KMS-11 (cell line): ENCODE data around the gene REV1.

ENCODE experiments used
- H2AFZ ChIP-seq: fragments of 200-600 bp; sonication (generic); 2 replicates; pipeline ENCODE4 v1.6.1; 2016; ENCODE audit warnings: antibody characterized with exemption, mixed run types, low read depth
- H3K27ac ChIP-seq: fragments of 200-600 bp; sonication (generic); 2 replicates; pipeline ENCODE4 v1.6.1; 2016; ENCODE audit warnings: mild to moderate bottlenecking, mixed run types
- H3K27me3 ChIP-seq: fragments of 200-600 bp; sonication (generic); 2 replicates; pipeline ENCODE4 v1.6.1; 2017; ENCODE audit warnings: mild to moderate bottlenecking, low read depth, mixed run types, moderate library complexity; ENCODE audit not compliant: insufficient read depth
- H3K36me3 ChIP-seq: fragments of 200-600 bp; sonication (generic); 2 replicates; pipeline ENCODE4 v1.6.1; 2017; ENCODE audit warnings: mild to moderate bottlenecking, mixed run types; ENCODE audit not compliant: insufficient read depth
- H3K4me1 ChIP-seq: fragments of 200-600 bp; sonication (generic); 2 replicates; pipeline ENCODE4 v1.6.1; 2016; ENCODE audit warnings: mild to moderate bottlenecking, low read depth, mixed run types; ENCODE audit not compliant: poor library complexity, severe bottlenecking
- H3K4me2 ChIP-seq: fragments of 200-600 bp; sonication (generic); 2 replicates; pipeline ENCODE4 v1.7.0; 2016; ENCODE audit warnings: mild to moderate bottlenecking, mixed run types
- H3K4me3 ChIP-seq: fragments of 200-600 bp; sonication (generic); IDR thresholded peaks from 2 replicates; pipeline ENCODE4 v1.6.1; 2017; ENCODE audit warnings: low read depth, low read length, mixed read lengths; ENCODE audit not compliant: insufficient read depth
- H3K79me2 ChIP-seq: fragments of 200-600 bp; sonication (generic); 2 replicates; pipeline ENCODE4 v1.6.1; 2016; ENCODE audit warnings: low read depth, mixed run types; ENCODE audit not compliant: insufficient read depth
- H3K9ac ChIP-seq: fragments of 200-600 bp; sonication (generic); 2 replicates; pipeline ENCODE4 v1.6.1; 2016; ENCODE audit warnings: mild to moderate bottlenecking, mixed run types
- H4K20me1 ChIP-seq: fragments of 200-600 bp; sonication (generic); 2 replicates; pipeline ENCODE4 v1.6.1; 2016; ENCODE audit warnings: mild to moderate bottlenecking, mixed run types; ENCODE audit not compliant: insufficient read depth
- TF ChIP-seq, protein P1 (sequence below): fragments of 200-600 bp; sonication (generic); conservative IDR thresholded peaks from 2 replicates; pipeline ENCODE4 v1.6.1; 2017; ENCODE audit warnings: low read depth, mild to moderate bottlenecking, antibody characterized with exemption, low read length, moderate library complexity, mixed read lengths

The REV1 gene

DNA sequence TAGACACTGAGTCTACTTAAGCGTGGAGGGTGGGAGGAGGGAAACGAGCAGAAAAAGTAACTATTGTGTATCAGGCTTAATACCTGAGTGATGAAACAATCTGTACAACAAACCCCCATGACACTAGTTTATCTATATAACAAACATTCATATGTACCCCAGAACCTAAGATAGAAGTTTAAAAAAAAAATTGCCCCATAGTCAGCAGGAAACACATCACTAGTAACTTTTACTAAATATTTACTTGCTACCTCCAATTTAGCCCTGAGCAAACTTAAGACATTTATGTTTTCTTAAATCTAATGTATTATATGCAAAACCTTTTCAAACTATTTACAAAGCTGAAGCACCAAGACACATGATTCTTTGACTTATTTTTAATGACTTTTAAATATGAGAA, 5.6 kb downstream of the REV1 start:
- peaks cover 38% of the 10 kb centered on the region for H3K4me1 ChIP-seq
- no peak overlapping the region for H3K27ac ChIP-seq
- TF ChIP-seq, protein P1, sequence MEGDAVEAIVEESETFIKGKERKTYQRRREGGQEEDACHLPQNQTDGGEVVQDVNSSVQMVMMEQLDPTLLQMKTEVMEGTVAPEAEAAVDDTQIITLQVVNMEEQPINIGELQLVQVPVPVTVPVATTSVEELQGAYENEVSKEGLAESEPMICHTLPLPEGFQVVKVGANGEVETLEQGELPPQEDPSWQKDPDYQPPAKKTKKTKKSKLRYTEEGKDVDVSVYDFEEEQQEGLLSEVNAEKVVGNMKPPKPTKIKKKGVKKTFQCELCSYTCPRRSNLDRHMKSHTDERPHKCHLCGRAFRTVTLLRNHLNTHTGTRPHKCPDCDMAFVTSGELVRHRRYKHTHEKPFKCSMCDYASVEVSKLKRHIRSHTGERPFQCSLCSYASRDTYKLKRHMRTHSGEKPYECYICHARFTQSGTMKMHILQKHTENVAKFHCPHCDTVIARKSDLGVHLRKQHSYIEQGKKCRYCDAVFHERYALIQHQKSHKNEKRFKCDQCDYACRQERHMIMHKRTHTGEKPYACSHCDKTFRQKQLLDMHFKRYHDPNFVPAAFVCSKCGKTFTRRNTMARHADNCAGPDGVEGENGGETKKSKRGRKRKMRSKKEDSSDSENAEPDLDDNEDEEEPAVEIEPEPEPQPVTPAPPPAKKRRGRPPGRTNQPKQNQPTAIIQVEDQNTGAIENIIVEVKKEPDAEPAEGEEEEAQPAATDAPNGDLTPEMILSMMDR: no peak
- H3K9ac ChIP-seq: no peak overlapping the region
- no peak overlapping the region for H2AFZ ChIP-seq
- H3K4me2 ChIP-seq: no peak overlapping the region
- H3K27me3 ChIP-seq: no peaks in the 10 kb centered on the region
- peaks cover 35% of the 10 kb centered on the region; the same call in 1 of the 2 replicates for H4K20me1 ChIP-seq
- H3K79me2 ChIP-seq: peaks cover 98% of the 10 kb centered on the region
- no peaks in the 10 kb centered on the region for H3K36me3 ChIP-seq
- H3K4me3 ChIP-seq: no peak overlapping the region

DNA sequence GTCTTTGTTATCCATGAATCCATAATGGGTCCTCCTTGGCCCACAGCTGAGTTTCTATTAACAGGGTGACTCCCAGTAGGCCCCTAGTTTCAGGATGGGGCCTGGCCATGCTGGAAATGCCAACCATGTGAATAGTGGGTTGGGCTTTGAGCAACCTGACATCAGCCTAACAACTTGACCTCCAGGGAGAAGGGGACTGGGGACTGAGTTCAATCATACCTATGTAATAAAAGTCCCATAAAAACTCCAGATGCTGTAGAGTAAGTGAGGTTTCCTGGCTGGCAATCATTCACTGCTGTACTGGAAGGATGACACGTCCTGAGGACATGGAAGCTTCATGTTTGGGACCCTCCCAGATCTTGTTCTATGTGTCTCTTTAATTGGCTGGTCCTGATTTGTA, 7.9 kb downstream of the REV1 start:
- Histone ChIP-seq H3K4me2 (no peak overlapping the region), H3K27me3 (no peaks in the 10 kb centered on the region), H3K27ac (no peak overlapping the region), H3K79me2 (peaks cover 98% of the 10 kb centered on the region), H4K20me1 (peaks cover 26% of the 10 kb centered on the region), H3K4me1 (peaks cover 24% of the 10 kb centered on the region), H3K4me3 (no peak overlapping the region), H3K36me3 (no peaks in the 10 kb centered on the region), H3K9ac (no peak overlapping the region), H2AFZ (no peak overlapping the region)
- TF ChIP-seq, protein P1: no peak

DNA sequence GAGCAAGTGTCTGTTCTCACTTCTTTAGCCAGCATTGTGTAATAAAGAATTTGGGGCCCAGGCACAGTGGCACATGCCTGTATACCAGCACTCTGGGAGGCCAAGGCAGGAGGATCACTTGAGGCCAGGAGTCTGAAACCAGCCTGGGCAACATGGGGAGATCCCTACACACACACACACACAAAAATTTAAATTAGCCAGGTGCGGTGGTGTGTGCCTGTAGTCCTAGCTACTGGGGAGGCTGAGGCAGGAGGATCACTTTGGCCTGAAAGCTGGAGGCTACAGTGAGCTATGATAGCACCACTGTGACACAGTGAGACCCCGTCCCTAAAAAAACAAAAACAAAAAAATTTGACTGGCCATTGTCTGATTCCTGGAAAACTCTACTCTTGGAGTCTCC, 8.3 kb downstream of the REV1 start:
- peaks cover 20% of the 10 kb centered on the region for H3K4me1 ChIP-seq
- no peaks in the 10 kb centered on the region for H3K27me3 ChIP-seq
- H3K36me3 ChIP-seq: no peaks in the 10 kb centered on the region
- no peak overlapping the region for H3K27ac ChIP-seq
- H3K4me3 ChIP-seq: no peak overlapping the region
- no peak overlapping the region for H3K9ac ChIP-seq
- H4K20me1 ChIP-seq: peaks cover 22% of the 10 kb centered on the region
- TF ChIP-seq, protein P1: no peak
- no peak overlapping the region for H2AFZ ChIP-seq
- H3K4me2 ChIP-seq: no peak overlapping the region
- peaks cover 98% of the 10 kb centered on the region for H3K79me2 ChIP-seq

DNA sequence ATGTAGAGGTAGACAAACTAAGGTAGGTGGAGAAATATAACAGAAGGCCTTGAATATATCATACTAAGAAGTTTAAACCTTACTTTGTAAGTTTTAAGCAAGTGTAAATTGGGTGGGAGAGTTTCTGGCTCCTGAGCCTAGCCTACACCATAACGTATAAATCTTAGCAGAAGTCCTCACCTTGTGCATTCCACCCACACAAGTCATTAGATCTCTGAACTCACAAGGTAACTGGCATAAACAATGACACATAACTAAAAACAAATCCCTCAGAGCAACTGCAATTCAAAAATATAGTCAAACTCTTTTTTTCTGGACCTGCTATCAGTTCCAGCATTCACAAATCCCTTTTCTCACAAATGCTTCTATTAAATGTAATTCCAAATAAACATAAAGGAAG, 9.4 kb downstream of the REV1 start:
- Histone ChIP-seq H3K4me2 (no peak overlapping the region), H3K79me2 (peaks cover 89% of the 10 kb centered on the region), H3K36me3 (no peaks in the 10 kb centered on the region), H3K9ac (no peak overlapping the region), H2AFZ (no peak overlapping the region), H4K20me1 (peaks cover 22% of the 10 kb centered on the region), H3K4me1 (peaks cover 19% of the 10 kb centered on the region), H3K27ac (no peak overlapping the region), H3K4me3 (no peak overlapping the region), H3K27me3 (no peaks in the 10 kb centered on the region)
- TF ChIP-seq, protein P1: no peak
